HFF-Myc (cell line): ENCODE data around the gene NUSAP1.
A peak's percentile ranks its signal among the peaks of the same experiment; 100 is the strongest.
"Not testable (repeated sequence)": the region's sequence is repeated elsewhere in the genome, so short reads cannot be mapped to it uniquely, and the experiment has no call there.

ENCODE experiments used
- DNase-seq: peaks from one replicate; pipeline ENCODE4 v3.0.0-alpha.2; 2011; ENCODE audit warnings: low read depth; ENCODE audit errors: extremely low read depth
- H3K4me3 ChIP-seq: replicated peaks from 2 replicates; pipeline ENCODE4 v1.5.1; 2011; ENCODE audit warnings: low read depth, mild to moderate bottlenecking, control low read depth, low read length
- CTCF ChIP-seq: IDR thresholded peaks from 2 replicates; pipeline ENCODE4 v1.5.1; 2012; ENCODE audit warnings: mild to moderate bottlenecking, low read depth, low read length, control low read depth; ENCODE audit errors: missing control alignments

The NUSAP1 gene

GRCh38 chr15:41411441-41411840, 78.8 kb downstream of the NUSAP1 start:
- no peak overlapping the region for H3K4me3 ChIP-seq
- no peak for TF ChIP-seq CTCF
- DNase-seq, result no peak

GRCh38 chr15:41416128-41416741, 83.6 kb downstream of the NUSAP1 start:
- DNase-seq, result no peak
- H3K4me3 ChIP-seq, result peak overlapping the region; percentile 61
- no peak for TF ChIP-seq CTCF

- peak; percentile 41 for DNase-seq
- no peak for TF ChIP-seq CTCF
- H3K4me3 ChIP-seq, result peak within 1 kb of the TSS; percentile 61
Measured at GRCh38 chr15:41416742-41417417, 84.2 kb downstream of the NUSAP1 start, which contains the start of gene RTF1. Gene RTF1 (plus strand): TSS chr15:41417095. CDS start chr15:41417116, 21 bp downstream.

- peak overlapping the region; percentile 61 for H3K4me3 ChIP-seq
- no peak for TF ChIP-seq CTCF
- DNase-seq, result no peak
Measured at GRCh38 chr15:41417418-41418195, 84.9 kb downstream of the NUSAP1 start.

- no peak for DNase-seq
- no peak overlapping the region for H3K4me3 ChIP-seq
- no peak for TF ChIP-seq CTCF
Measured at GRCh38 chr15:41423979-41424659, 91.4 kb downstream of the NUSAP1 start.

- no peak overlapping the region for H3K4me3 ChIP-seq
- TF ChIP-seq CTCF, result no peak
- no peak for DNase-seq
Measured at GRCh38 chr15:41424809-41425208, 92.1 kb downstream of the NUSAP1 start.

- H3K4me3 ChIP-seq, DNase-seq: not testable (repeated sequence)
Measured at GRCh38 chr15:41425907-41426306, 93.2 kb downstream of the NUSAP1 start.
